Measurements from ENCODE around the gene MTURN. TPM values are rescaled to one million over a fixed set of nuclear protein-coding genes. Genes with fewer than 3 reads are reported as not detected.
"Not testable (repeated sequence)": the region's sequence is repeated elsewhere in the genome, so short reads cannot be mapped to it uniquely, and the experiment has no call there.

Gene MTURN
- total RNA-seq, 1 experiment from 2014 or later, result 89.4 TPM

GRCh38 chr7:30098599-30098998, 36.2 kb upstream of the MTURN start:
- H4K20me1 ChIP-seq (ENCODE audit: insufficient read depth, low read depth, low read length); H3K27me3 ChIP-seq (ENCODE audit: low read length); H3K9ac ChIP-seq (ENCODE audit: low read length); DNase-seq; H3K9me3 ChIP-seq (ENCODE audit: low read length); H3K27ac ChIP-seq (ENCODE audit: low read length); H3K4me1 ChIP-seq (ENCODE audit: low read length); H3K4me2 ChIP-seq (ENCODE audit: low read depth, low read length, poor library complexity, severe bottlenecking); H3K4me3 ChIP-seq (ENCODE audit: low read length); H3K9me2 ChIP-seq (replicated peaks; ENCODE audit: insufficient read depth, low read length); H3K36me3 ChIP-seq (ENCODE audit: insufficient read depth, low read length); H3K79me2 ChIP-seq (ENCODE audit: low read length); H2AFZ ChIP-seq (ENCODE audit: low read length): not testable (repeated sequence)

- no peak for DNase-seq
- Histone ChIP-seq H4K20me1 (ENCODE audit: insufficient read depth, low read depth, low read length) (no peaks in the 10 kb centered on the region), H3K4me1 (ENCODE audit: low read length) (peaks cover 8% of the 10 kb centered on the region), H3K9me2 (replicated peaks; ENCODE audit: insufficient read depth, low read length) (no peaks in the 10 kb centered on the region), H3K9ac (ENCODE audit: low read length) (no peak overlapping the region), H3K4me2 (ENCODE audit: low read depth, low read length, poor library complexity, severe bottlenecking) (no peak overlapping the region), H3K36me3 (ENCODE audit: insufficient read depth, low read length) (no peaks in the 10 kb centered on the region), H3K79me2 (ENCODE audit: low read length) (no peaks in the 10 kb centered on the region), H3K27ac (ENCODE audit: low read length) (no peak overlapping the region; the same call in 1 of the 2 replicates), H3K4me3 (ENCODE audit: low read length) (no peak overlapping the region), H3K9me3 (ENCODE audit: low read length) (no peaks in the 10 kb centered on the region), H3K27me3 (ENCODE audit: low read length) (no peaks in the 10 kb centered on the region), H2AFZ (ENCODE audit: low read length) (no peak overlapping the region)
These were observed 32.5 kb upstream of the MTURN start for GRCh38 chr7:30102281-30102680.

GRCh38 chr7:30104157-30104556, 30.6 kb upstream of the MTURN start:
- H3K36me3 ChIP-seq (ENCODE audit: insufficient read depth, low read length), result peaks cover 5% of the 10 kb centered on the region; the same call in 1 of the 2 replicates
- no peak for DNase-seq

GRCh38 chr7:30112103-30112713, 22.6 kb upstream of the MTURN start:
- H3K27me3 ChIP-seq (ENCODE audit: low read length), result no peaks in the 10 kb centered on the region
- H3K27ac ChIP-seq (ENCODE audit: low read length), result no peak overlapping the region
- no peaks in the 10 kb centered on the region for H3K9me2 ChIP-seq (replicated peaks; ENCODE audit: insufficient read depth, low read length)
- DNase-seq, result no peak
- no peak overlapping the region for H3K4me3 ChIP-seq (ENCODE audit: low read length)
- peaks cover 34% of the 10 kb centered on the region for H3K4me1 ChIP-seq (ENCODE audit: low read length)
- H4K20me1 ChIP-seq (ENCODE audit: insufficient read depth, low read depth, low read length), result no peaks in the 10 kb centered on the region
- H2AFZ ChIP-seq (ENCODE audit: low read length), result no peak overlapping the region
- no peak overlapping the region for H3K9ac ChIP-seq (ENCODE audit: low read length)
- no peak overlapping the region for H3K4me2 ChIP-seq (ENCODE audit: low read depth, low read length, poor library complexity, severe bottlenecking)
- H3K9me3 ChIP-seq (ENCODE audit: low read length), result peaks cover 9% of the 10 kb centered on the region
- no peaks in the 10 kb centered on the region for H3K79me2 ChIP-seq (ENCODE audit: low read length)
- H3K36me3 ChIP-seq (ENCODE audit: insufficient read depth, low read length), result peaks cover 21% of the 10 kb centered on the region

More at GRCh38 chr7:30104157-30104556, 30.6 kb upstream of the MTURN start:
- no peak overlapping the region for H3K4me3 ChIP-seq (ENCODE audit: low read length)
- no peaks in the 10 kb centered on the region; the same call in none of the 2 replicates for H3K9me3 ChIP-seq (ENCODE audit: low read length)
- H3K27ac ChIP-seq (ENCODE audit: low read length), result no peak overlapping the region
- no peaks in the 10 kb centered on the region for H3K9me2 ChIP-seq (replicated peaks; ENCODE audit: insufficient read depth, low read length)
- peaks cover 8% of the 10 kb centered on the region for H3K4me1 ChIP-seq (ENCODE audit: low read length)
- no peak overlapping the region for H3K4me2 ChIP-seq (ENCODE audit: low read depth, low read length, poor library complexity, severe bottlenecking)
- H3K27me3 ChIP-seq (ENCODE audit: low read length), result no peaks in the 10 kb centered on the region
- no peaks in the 10 kb centered on the region for H4K20me1 ChIP-seq (ENCODE audit: insufficient read depth, low read depth, low read length)
- no peak overlapping the region for H3K9ac ChIP-seq (ENCODE audit: low read length)
- H3K79me2 ChIP-seq (ENCODE audit: low read length), result no peaks in the 10 kb centered on the region
- H2AFZ ChIP-seq (ENCODE audit: low read length), result no peak overlapping the region

GRCh38 chr7:30113144-30113543, 21.6 kb upstream of the MTURN start:
- Histone ChIP-seq H3K36me3 (ENCODE audit: insufficient read depth, low read length) (peaks cover 21% of the 10 kb centered on the region), H3K27me3 (ENCODE audit: low read length) (no peaks in the 10 kb centered on the region), H2AFZ (ENCODE audit: low read length) (no peak overlapping the region), H3K4me3 (ENCODE audit: low read length) (0 out of 2 replicates have a peak overlapping the region, but pooled peaks have one; percentile 1), H4K20me1 (ENCODE audit: insufficient read depth, low read depth, low read length) (no peaks in the 10 kb centered on the region), H3K4me1 (ENCODE audit: low read length) (peaks cover 43% of the 10 kb centered on the region), H3K27ac (ENCODE audit: low read length) (peak overlapping the region; percentile 95), H3K9me3 (ENCODE audit: low read length) (peaks cover 9% of the 10 kb centered on the region), H3K9me2 (replicated peaks; ENCODE audit: insufficient read depth, low read length) (no peaks in the 10 kb centered on the region), H3K79me2 (ENCODE audit: low read length) (no peaks in the 10 kb centered on the region), H3K4me2 (ENCODE audit: low read depth, low read length, poor library complexity, severe bottlenecking) (no peak overlapping the region), H3K9ac (ENCODE audit: low read length) (no peak overlapping the region)
- no peak for DNase-seq

GRCh38 chr7:30114536-30115238, 20.1 kb upstream of the MTURN start:
- Histone ChIP-seq H3K27me3 (ENCODE audit: low read length) (no peaks in the 10 kb centered on the region), H3K27ac (ENCODE audit: low read length) (peak overlapping the region; percentile 95), H2AFZ (ENCODE audit: low read length) (peak overlapping the region; percentile 6; the same call in 1 of the 2 replicates)

GRCh38 chr7:30115709-30116297, 19.0 kb upstream of the MTURN start:
- Histone ChIP-seq H3K9me2 (replicated peaks; ENCODE audit: insufficient read depth, low read length) (no peaks in the 10 kb centered on the region), H3K27ac (ENCODE audit: low read length) (peak overlapping the region; percentile 95), H3K9me3 (ENCODE audit: low read length) (peaks cover 12% of the 10 kb centered on the region), H3K36me3 (ENCODE audit: insufficient read depth, low read length) (peaks cover 19% of the 10 kb centered on the region), H3K4me2 (ENCODE audit: low read depth, low read length, poor library complexity, severe bottlenecking) (peak overlapping the region; percentile 30), H3K4me1 (ENCODE audit: low read length) (peaks cover 65% of the 10 kb centered on the region), H3K27me3 (ENCODE audit: low read length) (no peaks in the 10 kb centered on the region), H3K79me2 (ENCODE audit: low read length) (no peaks in the 10 kb centered on the region), H3K9ac (ENCODE audit: low read length) (no peak overlapping the region), H4K20me1 (ENCODE audit: insufficient read depth, low read depth, low read length) (no peaks in the 10 kb centered on the region), H3K4me3 (ENCODE audit: low read length) (no peak overlapping the region), H2AFZ (ENCODE audit: low read length) (no peak overlapping the region)
- DNase-seq, result no peak

More at GRCh38 chr7:30114536-30115238, 20.1 kb upstream of the MTURN start:
- H3K9ac ChIP-seq (ENCODE audit: low read length), result peak overlapping the region; percentile 42
- H4K20me1 ChIP-seq (ENCODE audit: insufficient read depth, low read depth, low read length), result no peaks in the 10 kb centered on the region
- DNase-seq, result peak; percentile 83
- no peaks in the 10 kb centered on the region for H3K9me2 ChIP-seq (replicated peaks; ENCODE audit: insufficient read depth, low read length)
- H3K4me2 ChIP-seq (ENCODE audit: low read depth, low read length, poor library complexity, severe bottlenecking), result peak overlapping the region; percentile 53
- H3K4me1 ChIP-seq (ENCODE audit: low read length), result peaks cover 54% of the 10 kb centered on the region
- peak overlapping the region; percentile 30 for H3K4me3 ChIP-seq (ENCODE audit: low read length)
- no peaks in the 10 kb centered on the region for H3K79me2 ChIP-seq (ENCODE audit: low read length)
- H3K9me3 ChIP-seq (ENCODE audit: low read length), result peaks cover 9% of the 10 kb centered on the region
- peaks cover 17% of the 10 kb centered on the region for H3K36me3 ChIP-seq (ENCODE audit: insufficient read depth, low read length)

- peak overlapping the region; percentile 95 for H3K27ac ChIP-seq (ENCODE audit: low read length)
- no peak for DNase-seq
- peaks cover 15% of the 10 kb centered on the region for H3K36me3 ChIP-seq (ENCODE audit: insufficient read depth, low read length)
- H3K79me2 ChIP-seq (ENCODE audit: low read length), result no peaks in the 10 kb centered on the region
- peak overlapping the region; percentile 25 for H3K9ac ChIP-seq (ENCODE audit: low read length)
- peaks cover 13% of the 10 kb centered on the region for H3K9me3 ChIP-seq (ENCODE audit: low read length)
- H3K27me3 ChIP-seq (ENCODE audit: low read length), result no peaks in the 10 kb centered on the region
- H3K4me1 ChIP-seq (ENCODE audit: low read length), result peaks cover 67% of the 10 kb centered on the region
- H2AFZ ChIP-seq (ENCODE audit: low read length), result 0 out of 2 replicates have a peak overlapping the region, but pooled peaks have one; percentile 22
- no peak overlapping the region for H3K4me3 ChIP-seq (ENCODE audit: low read length)
- peak overlapping the region; percentile 30 for H3K4me2 ChIP-seq (ENCODE audit: low read depth, low read length, poor library complexity, severe bottlenecking)
- no peaks in the 10 kb centered on the region for H4K20me1 ChIP-seq (ENCODE audit: insufficient read depth, low read depth, low read length)
- H3K9me2 ChIP-seq (replicated peaks; ENCODE audit: insufficient read depth, low read length), result no peaks in the 10 kb centered on the region
These were observed 18.0 kb upstream of the MTURN start for GRCh38 chr7:30116771-30117170.
